PFSK-1 (cell line): ENCODE results near the gene FAM209B.

Experiments used
- POLR2AphosphoS5 ChIP-seq: IDR thresholded peaks from 2 replicates; pipeline ENCODE4 v1.6.1; 2012; ENCODE audit warnings: low read depth, mild to moderate bottlenecking, control low read depth, low read length, moderate library complexity
- SIN3A ChIP-seq: IDR thresholded peaks from 2 replicates; pipeline ENCODE4 v1.6.1; 2012; ENCODE audit warnings: mild to moderate bottlenecking, low read length, moderate library complexity, borderline replicate concordance; ENCODE audit not compliant: insufficient read depth
- TAF1 ChIP-seq: IDR thresholded peaks from 2 replicates; pipeline ENCODE4 v1.6.1; 2012; ENCODE audit warnings: low read length, control low read depth, borderline replicate concordance; ENCODE audit not compliant: insufficient read depth

- TF ChIP-seq POLR2AphosphoS5: no peak
- TF ChIP-seq SIN3A: no peak
- no peak for TF ChIP-seq TAF1
Measured at GRCh38 chr20:56566621-56567020, 33.6 kb downstream of the FAM209B start.
